Suprapubic skin (tissue), 3 donors: ENCODE measurements around the gene NFIA.

Experiments
- CTCF ChIP-seq, 2 donors: fragments of 200-600 bp in 1 of 2; fragments of 450-650 bp in 1 of 2; sonication (generic) in 1 of 2; IDR thresholded peaks; one replicate each; pipeline ENCODE4 v1.5.1; 2016 to 2019; ENCODE audit warnings: antibody characterized with exemption in 2 of 2, mild to moderate bottlenecking in 1 of 2, moderate library complexity in 1 of 2
- EP300 ChIP-seq: sonication (generic); formaldehyde crosslinking; IDR thresholded peaks from one replicate; pipeline ENCODE4 v1.6.1; 2017; ENCODE audit warnings: antibody characterized with exemption

GRCh38 chr1:61386323-61386722, 304.0 kb downstream of the NFIA start:
- TF ChIP-seq CTCF (IDR thresholded peaks at IDR 0.05) (no peak), EP300 (no peak)
